ENCODE data around the gene SLC25A21. TPM values are rescaled to one million over a fixed set of nuclear protein-coding genes. Genes with fewer than 3 reads are reported as not detected.
"Not testable (repeated sequence)": the region's sequence is repeated elsewhere in the genome, so short reads cannot be mapped to it uniquely, and the experiment has no call there.

SLC25A21 gene
- total RNA-seq, 1 donor from 2014 or later, result not detected

- Mint-ChIP-seq H3K4me3 (no peak overlapping the region), H3K4me1 (no peaks in the 10 kb centered on the region), H3K36me3 (ENCODE audit: low read depth) (no peaks in the 10 kb centered on the region), H3K9me3 (no peaks in the 10 kb centered on the region), H3K27me3 (no peaks in the 10 kb centered on the region), H3K27ac (no peak overlapping the region)
- intact Hi-C loops (cut with micrococcal nuclease), result no loop called here
- DNase-seq, result no peak
Measured at GRCh38 chr14:36721877-36722276, 450.5 kb downstream of the SLC25A21 start.

- Mint-ChIP-seq H3K4me3 (no peak overlapping the region), H3K4me1 (no peaks in the 10 kb centered on the region), H3K36me3 (ENCODE audit: low read depth) (no peaks in the 10 kb centered on the region), H3K27me3 (no peaks in the 10 kb centered on the region), H3K9me3 (no peaks in the 10 kb centered on the region), H3K27ac (no peak overlapping the region)
- DNase-seq, result no peak
- intact Hi-C loops (cut with micrococcal nuclease), result no loop called here
Measured at GRCh38 chr14:36720657-36721056, 451.7 kb downstream of the SLC25A21 start.

- no peak overlapping the region for H3K4me3 Mint-ChIP-seq
- intact Hi-C loops (cut with micrococcal nuclease), result no loop called here
- H3K4me1 Mint-ChIP-seq, result no peaks in the 10 kb centered on the region
- no peaks in the 10 kb centered on the region for H3K9me3 Mint-ChIP-seq
- H3K27me3 Mint-ChIP-seq, result no peaks in the 10 kb centered on the region
- DNase-seq, result no peak
- H3K27ac Mint-ChIP-seq, result no peak overlapping the region
- no peaks in the 10 kb centered on the region for H3K36me3 Mint-ChIP-seq (ENCODE audit: low read depth)
Measured at GRCh38 chr14:36719823-36720222, 452.6 kb downstream of the SLC25A21 start.

- Mint-ChIP-seq H3K27me3 (no peaks in the 10 kb centered on the region), H3K27ac (no peak overlapping the region), H3K36me3 (ENCODE audit: low read depth) (no peaks in the 10 kb centered on the region), H3K4me3 (no peak overlapping the region), H3K9me3 (no peaks in the 10 kb centered on the region), H3K4me1 (no peaks in the 10 kb centered on the region)
- intact Hi-C loops (cut with micrococcal nuclease), result no loop called here
- no peak for DNase-seq
Measured at GRCh38 chr14:36718216-36718615, 454.2 kb downstream of the SLC25A21 start.

GRCh38 chr14:36717363-36717762 lies 455.0 kb downstream of the SLC25A21 start:
- H3K4me3 Mint-ChIP-seq, result no peak overlapping the region
- no peaks in the 10 kb centered on the region for H3K36me3 Mint-ChIP-seq (ENCODE audit: low read depth)
- no peak for DNase-seq
- intact Hi-C loops (cut with micrococcal nuclease), result no loop called here
- H3K27ac Mint-ChIP-seq, result no peak overlapping the region
- no peaks in the 10 kb centered on the region for H3K9me3 Mint-ChIP-seq
- H3K27me3 Mint-ChIP-seq, result no peaks in the 10 kb centered on the region
- no peaks in the 10 kb centered on the region for H3K4me1 Mint-ChIP-seq

GRCh38 chr14:36716614-36717184 lies 455.7 kb downstream of the SLC25A21 start:
- Mint-ChIP-seq H3K36me3 (ENCODE audit: low read depth) (no peaks in the 10 kb centered on the region), H3K9me3 (no peaks in the 10 kb centered on the region), H3K27me3 (no peaks in the 10 kb centered on the region), H3K4me1 (no peaks in the 10 kb centered on the region), H3K4me3 (no peak overlapping the region), H3K27ac (no peak overlapping the region)
- no peak for DNase-seq
- intact Hi-C loops (cut with micrococcal nuclease), result no loop called here

- no peaks in the 10 kb centered on the region for H3K27me3 Mint-ChIP-seq
- H3K4me1 Mint-ChIP-seq, result no peaks in the 10 kb centered on the region
- intact Hi-C loops (cut with micrococcal nuclease), result no loop called here
- H3K4me3 Mint-ChIP-seq, result no peak overlapping the region
- H3K9me3 Mint-ChIP-seq, result no peaks in the 10 kb centered on the region
- H3K27ac Mint-ChIP-seq, result no peak overlapping the region
- H3K36me3 Mint-ChIP-seq (ENCODE audit: low read depth), result no peaks in the 10 kb centered on the region
- DNase-seq, result no peak
Measured at GRCh38 chr14:36713960-36714703, 458.3 kb downstream of the SLC25A21 start.

- no peaks in the 10 kb centered on the region for H3K36me3 Mint-ChIP-seq (ENCODE audit: low read depth)
- H3K4me3 Mint-ChIP-seq, result no peak overlapping the region
- DNase-seq, result no peak
- no peaks in the 10 kb centered on the region for H3K9me3 Mint-ChIP-seq
- H3K27ac Mint-ChIP-seq, result no peak overlapping the region
- intact Hi-C loops (cut with micrococcal nuclease), result no loop called here
- no peaks in the 10 kb centered on the region for H3K4me1 Mint-ChIP-seq
- H3K27me3 Mint-ChIP-seq, result no peaks in the 10 kb centered on the region
Measured at GRCh38 chr14:36707570-36707969, 464.8 kb downstream of the SLC25A21 start.

- DNase-seq, result no peak
- Mint-ChIP-seq H3K36me3 (ENCODE audit: low read depth) (no peaks in the 10 kb centered on the region), H3K4me3 (no peak overlapping the region), H3K4me1 (no peaks in the 10 kb centered on the region), H3K27me3 (no peaks in the 10 kb centered on the region), H3K27ac (no peak overlapping the region), H3K9me3 (peaks cover 4% of the 10 kb centered on the region)
- intact Hi-C loops (cut with micrococcal nuclease), result no loop called here
Measured at GRCh38 chr14:36702474-36702873, 469.9 kb downstream of the SLC25A21 start.

- intact Hi-C loops (cut with micrococcal nuclease), result no loop called here
- Mint-ChIP-seq H3K36me3 (ENCODE audit: low read depth) (no peaks in the 10 kb centered on the region), H3K4me3 (no peak overlapping the region), H3K9me3 (peaks cover 4% of the 10 kb centered on the region), H3K27ac (no peak overlapping the region), H3K4me1 (no peaks in the 10 kb centered on the region), H3K27me3 (no peaks in the 10 kb centered on the region)
- DNase-seq, result no peak
Measured at GRCh38 chr14:36701132-36701531, 471.3 kb downstream of the SLC25A21 start.

- Mint-ChIP-seq H3K4me3 (no peak overlapping the region), H3K27me3 (no peaks in the 10 kb centered on the region), H3K27ac (no peak overlapping the region), H3K36me3 (ENCODE audit: low read depth) (no peaks in the 10 kb centered on the region), H3K4me1 (no peaks in the 10 kb centered on the region), H3K9me3 (peaks cover 4% of the 10 kb centered on the region)
- DNase-seq, result no peak
- intact Hi-C loops (cut with micrococcal nuclease), result no loop called here
Measured at GRCh38 chr14:36700651-36701050, 471.8 kb downstream of the SLC25A21 start.

GRCh38 chr14:36699420-36699819 lies 473.0 kb downstream of the SLC25A21 start:
- H3K27me3 Mint-ChIP-seq; DNase-seq; intact Hi-C loops (cut with micrococcal nuclease); H3K4me3 Mint-ChIP-seq; H3K9me3 Mint-ChIP-seq; H3K4me1 Mint-ChIP-seq; H3K36me3 Mint-ChIP-seq (ENCODE audit: low read depth); H3K27ac Mint-ChIP-seq: not testable (repeated sequence)

- Mint-ChIP-seq H3K27ac (no peak overlapping the region), H3K4me1 (no peaks in the 10 kb centered on the region), H3K4me3 (no peak overlapping the region), H3K36me3 (ENCODE audit: low read depth) (no peaks in the 10 kb centered on the region), H3K9me3 (peaks cover 3% of the 10 kb centered on the region), H3K27me3 (no peaks in the 10 kb centered on the region)
- intact Hi-C loops (cut with micrococcal nuclease), result no loop called here
- DNase-seq, result no peak
Measured at GRCh38 chr14:36690311-36691040, 481.9 kb downstream of the SLC25A21 start.

- H3K27ac Mint-ChIP-seq, result no peak overlapping the region
- no peak overlapping the region for H3K4me3 Mint-ChIP-seq
Measured at GRCh38 chr14:36684946-36685345, 487.5 kb downstream of the SLC25A21 start.

More at GRCh38 chr14:36684946-36685345, 487.5 kb downstream of the SLC25A21 start:
- intact Hi-C loops (cut with micrococcal nuclease), result no loop called here
- Mint-ChIP-seq H3K4me1 (no peaks in the 10 kb centered on the region), H3K27me3 (no peaks in the 10 kb centered on the region), H3K36me3 (ENCODE audit: low read depth) (no peaks in the 10 kb centered on the region), H3K9me3 (no peaks in the 10 kb centered on the region)
- no peak for DNase-seq
